Measurements from ENCODE around the gene HELB.

HELB gene

GRCh38 chr12:66320996-66321395 is 18.7 kb downstream of the HELB start:
- no peaks in the 10 kb centered on the region for H3K9me3 ChIP-seq (ENCODE audit: severe bottlenecking)
- no peak overlapping the region for H3K4me3 ChIP-seq (ENCODE audit: low read depth, low read length)
- DNase-seq, result no peak
- H3K36me3 ChIP-seq, result no peaks in the 10 kb centered on the region
- TF ChIP-seq CTCF (IDR thresholded peaks at IDR 0.05; ENCODE audit: low read depth, low read length), result no peak
- no peaks in the 10 kb centered on the region for H3K27me3 ChIP-seq (ENCODE audit: insufficient read depth, low read depth, severe bottlenecking)
- H3K27ac ChIP-seq, result no peak overlapping the region

GRCh38 chr12:66321435-66321834 is 19.1 kb downstream of the HELB start:
- no peaks in the 10 kb centered on the region for H3K27me3 ChIP-seq (ENCODE audit: insufficient read depth, low read depth, severe bottlenecking)
- H3K9me3 ChIP-seq (ENCODE audit: severe bottlenecking), result no peaks in the 10 kb centered on the region
- no peak for TF ChIP-seq CTCF (IDR thresholded peaks at IDR 0.05; ENCODE audit: low read depth, low read length)
- DNase-seq, result no peak
- no peak overlapping the region for H3K27ac ChIP-seq
- no peaks in the 10 kb centered on the region for H3K36me3 ChIP-seq
- no peak overlapping the region for H3K4me3 ChIP-seq (ENCODE audit: low read depth, low read length)

- Histone ChIP-seq H3K9me3 (ENCODE audit: severe bottlenecking) (no peaks in the 10 kb centered on the region), H3K4me3 (ENCODE audit: low read depth, low read length) (no peak overlapping the region), H3K27me3 (ENCODE audit: insufficient read depth, low read depth, severe bottlenecking) (no peaks in the 10 kb centered on the region), H3K36me3 (no peaks in the 10 kb centered on the region), H3K27ac (no peak overlapping the region)
- no peak for DNase-seq
- no peak for TF ChIP-seq CTCF (IDR thresholded peaks at IDR 0.05; ENCODE audit: low read depth, low read length)
Observed at GRCh38 chr12:66323017-66323416, 20.7 kb downstream of the HELB start.

- H3K4me3 ChIP-seq (ENCODE audit: low read depth, low read length), result no peak overlapping the region
- H3K27ac ChIP-seq, result no peak overlapping the region
- TF ChIP-seq CTCF (IDR thresholded peaks at IDR 0.05; ENCODE audit: low read depth, low read length), result no peak
- H3K9me3 ChIP-seq (ENCODE audit: severe bottlenecking), result no peaks in the 10 kb centered on the region
- H3K27me3 ChIP-seq (ENCODE audit: insufficient read depth, low read depth, severe bottlenecking), result no peaks in the 10 kb centered on the region
- no peak for DNase-seq
- H3K36me3 ChIP-seq, result peaks cover 3% of the 10 kb centered on the region; the same call in 1 of the 2 replicates
Observed at GRCh38 chr12:66329941-66330340, 27.6 kb downstream of the HELB start.

- DNase-seq, result no peak
- Histone ChIP-seq H3K4me3 (ENCODE audit: low read depth, low read length) (no peak overlapping the region), H3K27me3 (ENCODE audit: insufficient read depth, low read depth, severe bottlenecking) (no peaks in the 10 kb centered on the region), H3K9me3 (ENCODE audit: severe bottlenecking) (no peaks in the 10 kb centered on the region), H3K36me3 (peaks cover 3% of the 10 kb centered on the region; the same call in 1 of the 2 replicates), H3K27ac (no peak overlapping the region)
- no peak for TF ChIP-seq CTCF (IDR thresholded peaks at IDR 0.05; ENCODE audit: low read depth, low read length)
Observed at GRCh38 chr12:66331016-66331415, 28.7 kb downstream of the HELB start.

GRCh38 chr12:66331814-66332213 is 29.5 kb downstream of the HELB start:
- TF ChIP-seq CTCF (IDR thresholded peaks at IDR 0.05; ENCODE audit: low read depth, low read length), result no peak
- no peaks in the 10 kb centered on the region for H3K27me3 ChIP-seq (ENCODE audit: insufficient read depth, low read depth, severe bottlenecking)
- no peaks in the 10 kb centered on the region for H3K9me3 ChIP-seq (ENCODE audit: severe bottlenecking)
- no peak overlapping the region for H3K4me3 ChIP-seq (ENCODE audit: low read depth, low read length)
- peaks cover 3% of the 10 kb centered on the region; the same call in 1 of the 2 replicates for H3K36me3 ChIP-seq
- H3K27ac ChIP-seq, result no peak overlapping the region
- DNase-seq, result no peak
